Activated naive CD4-positive, alpha-beta T cell treated with anti-CD3 and anti-CD28 coated beads for 36 hours (primary cell): Measurements from ENCODE around the gene SCMH1. TPM values are rescaled to one million over a fixed set of nuclear protein-coding genes. Genes with fewer than 3 reads are reported as not detected.
A peak's percentile ranks its signal among the peaks of the same experiment; 100 is the strongest.

Source experiments
- CTCF ChIA-PET: fragments of 350-600 bp; sonication (Branson Sonifier 250); formaldehyde crosslinking; loops from one replicate; lab custom pipeline; 2021; ENCODE audit warnings: antibody characterized with exemption; lab: Charles Lee
- DNase-seq: peaks from one replicate; pipeline ENCODE4 v3.0.0-alpha.2; 2020
- H3K27ac Mint-ChIP-seq: one replicate; pipeline ENCODE4 v1.8.0; 2021; ENCODE audit warnings: mild to moderate bottlenecking, mixed read lengths
- H3K27me3 Mint-ChIP-seq: one replicate; pipeline ENCODE4 v1.8.0; 2021; ENCODE audit warnings: low read depth, mixed read lengths
- H3K36me3 Mint-ChIP-seq: one replicate; pipeline ENCODE4 v1.8.0; 2021; ENCODE audit warnings: low read depth, mixed read lengths
- H3K4me1 Mint-ChIP-seq: one replicate; pipeline ENCODE4 v1.8.0; 2021; ENCODE audit warnings: low read depth, mixed read lengths
- H3K4me3 Mint-ChIP-seq: one replicate; pipeline ENCODE4 v1.8.0; 2021; ENCODE audit warnings: mild to moderate bottlenecking, moderate library complexity, mixed read lengths
- H3K9me3 Mint-ChIP-seq: one replicate; pipeline ENCODE4 v1.8.0; 2021; ENCODE audit warnings: mixed read lengths
- intact Hi-C: fragments of 100-400 bp; cut with micrococcal nuclease; formaldehyde crosslinking; loops from one replicate; pipeline ENCODE4 v1.15.1; 2023
- total RNA-seq, 2 experiments: library from RNA; stranded (reverse); gene quantifications; one replicate each; pipeline ENCODE4 v1.2.3, GENCODE V29; 2021

The SCMH1 gene
- total RNA-seq: 10 to 100 TPM; 17.8 to 20.7 TPM

- Mint-ChIP-seq H3K36me3 (peaks cover 2% of the 10 kb centered on the region), H3K4me1 (peaks cover 18% of the 10 kb centered on the region), H3K27me3 (no peaks in the 10 kb centered on the region), H3K9me3 (no peaks in the 10 kb centered on the region), H3K4me3 (peak within 1 kb of the TSS; percentile 78), H3K27ac (peak within 1 kb of the TSS; percentile 74)
- intact Hi-C loops: loop anchor here (1.0 to 10.0 kb wide), 3 partner anchors 239 to 377 kb away; partner anchors contain the start of gene CITED4
- CTCF ChIA-PET: no interaction called here
- DNase-seq: peak; percentile 54
Measured at GRCh38 chr1:41241749-41242341, at the start of gene SCMH1. SCMH1 (minus strand) TSS chr1:41242306; CDS start chr1:41186133, 56,173 bp downstream.

DNA sequence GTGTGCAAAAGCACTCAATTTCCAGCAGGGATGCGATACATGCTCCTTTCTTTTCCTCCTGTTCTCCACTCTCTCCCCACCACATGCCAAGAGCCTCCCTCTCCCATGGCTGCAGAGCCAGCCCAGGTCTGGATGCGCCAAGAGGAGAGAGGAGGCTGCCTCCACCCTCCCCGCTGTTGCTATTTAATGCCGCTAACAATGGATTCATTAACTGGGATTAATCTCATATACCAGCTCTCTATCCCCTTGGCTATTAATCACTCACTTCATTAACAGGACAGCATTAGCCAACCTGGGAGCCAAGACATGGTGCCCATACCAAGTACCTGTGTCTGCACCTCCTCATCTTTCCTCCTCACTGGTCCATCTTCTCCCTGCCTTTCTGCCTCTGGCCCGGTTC, 49.1 kb upstream of the SCMH1 start:
- no peak overlapping the region for H3K27ac Mint-ChIP-seq
- H3K36me3 Mint-ChIP-seq: no peaks in the 10 kb centered on the region
- H3K4me1 Mint-ChIP-seq: no peaks in the 10 kb centered on the region
- no peak for DNase-seq
- H3K27me3 Mint-ChIP-seq: peaks cover 23% of the 10 kb centered on the region
- H3K4me3 Mint-ChIP-seq: no peak overlapping the region
- intact Hi-C loops: no loop called here
- CTCF ChIA-PET: no interaction called here
- H3K9me3 Mint-ChIP-seq: no peaks in the 10 kb centered on the region

DNA sequence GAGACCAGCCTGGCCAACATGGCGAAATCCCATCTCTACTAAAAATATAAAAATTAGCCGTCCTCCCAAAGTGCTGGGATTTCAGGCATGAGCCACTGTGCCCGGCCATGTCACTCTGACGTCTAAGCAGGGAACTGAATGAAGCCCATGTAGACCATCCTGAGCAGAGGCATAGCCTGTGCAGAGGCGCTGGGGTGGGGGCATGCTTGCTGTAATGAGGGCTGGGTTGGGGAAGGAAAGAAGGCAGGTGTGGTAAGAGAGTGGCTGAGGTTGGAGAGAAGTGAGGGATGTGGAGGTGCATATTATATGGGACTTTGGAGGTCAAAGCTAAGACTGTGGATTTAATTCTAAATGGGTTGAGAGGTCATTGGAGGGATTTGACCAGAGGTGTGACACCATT, 47.1 kb upstream of the SCMH1 start:
- no peaks in the 10 kb centered on the region for H3K36me3 Mint-ChIP-seq
- no peaks in the 10 kb centered on the region for H3K9me3 Mint-ChIP-seq
- H3K27me3 Mint-ChIP-seq: peaks cover 35% of the 10 kb centered on the region
- CTCF ChIA-PET: interaction anchor here (0.6 kb wide), 1 partner anchor 34 kb away, joined by 3 read pairs; no protein-coding TSS in a partner anchor
- intact Hi-C loops: no loop called here
- no peaks in the 10 kb centered on the region for H3K4me1 Mint-ChIP-seq
- no peak overlapping the region for H3K27ac Mint-ChIP-seq
- no peak for DNase-seq
- no peak overlapping the region for H3K4me3 Mint-ChIP-seq

DNA sequence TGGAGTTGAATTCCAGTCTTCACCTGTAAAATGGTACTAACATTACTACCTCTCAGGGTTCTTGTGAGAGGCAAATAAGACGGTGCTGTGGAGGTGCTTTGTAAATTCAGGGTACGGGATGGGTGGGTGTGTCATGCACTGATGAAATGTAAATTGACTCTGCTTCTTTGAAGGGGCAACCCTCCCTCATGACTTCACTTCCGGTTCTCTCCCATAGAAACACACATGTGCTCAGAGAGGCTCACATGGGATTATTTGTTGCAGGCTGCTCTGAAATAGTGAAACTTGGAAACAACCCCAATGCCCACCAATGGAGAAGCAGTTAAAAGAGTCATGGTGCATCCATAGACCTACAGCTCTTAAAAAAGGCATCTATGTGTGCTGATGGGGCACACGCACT, 44.9 kb upstream of the SCMH1 start:
- Mint-ChIP-seq H3K27ac (no peak overlapping the region), H3K4me3 (no peak overlapping the region), H3K36me3 (no peaks in the 10 kb centered on the region), H3K9me3 (no peaks in the 10 kb centered on the region), H3K4me1 (no peaks in the 10 kb centered on the region), H3K27me3 (peaks cover 39% of the 10 kb centered on the region)
- no peak for DNase-seq
- CTCF ChIA-PET: no interaction called here
- intact Hi-C loops: no loop called here

GRCh38 chr1:41286486-41286885, 44.4 kb upstream of the SCMH1 start:
- no peak overlapping the region for H3K27ac Mint-ChIP-seq

DNA sequence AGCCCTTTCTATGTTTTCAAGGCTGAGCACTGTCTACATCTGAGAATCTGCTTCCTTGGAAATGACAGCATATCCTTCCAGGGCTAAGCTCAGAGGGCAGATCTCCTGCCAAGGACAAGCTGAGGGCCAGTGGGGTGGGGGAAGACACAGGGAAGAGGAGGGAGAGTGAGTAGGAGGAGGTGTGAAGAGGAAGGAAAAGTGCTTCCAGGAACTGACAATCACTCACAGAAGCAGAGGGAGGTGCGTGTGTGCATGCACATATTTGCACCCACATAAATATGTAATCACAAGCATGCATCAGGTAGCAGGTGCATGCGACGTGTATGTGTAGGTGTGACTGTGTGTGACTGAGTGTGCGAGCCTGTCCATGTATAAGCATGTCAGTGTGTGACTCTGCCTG, 43.7 kb upstream of the SCMH1 start:
- Mint-ChIP-seq H3K27me3 (peaks cover 35% of the 10 kb centered on the region), H3K36me3 (no peaks in the 10 kb centered on the region), H3K4me1 (no peaks in the 10 kb centered on the region), H3K9me3 (no peaks in the 10 kb centered on the region), H3K27ac (no peak overlapping the region), H3K4me3 (no peak overlapping the region)
- DNase-seq: no peak
- CTCF ChIA-PET: interaction anchor here (5.6 kb wide), 1 partner anchor 131 kb away, joined by 47 read pairs; no protein-coding TSS in a partner anchor
- intact Hi-C loops: no loop called here

More at GRCh38 chr1:41286486-41286885, 44.4 kb upstream of the SCMH1 start:
- no peak overlapping the region for H3K4me3 Mint-ChIP-seq
- H3K4me1 Mint-ChIP-seq: no peaks in the 10 kb centered on the region
- CTCF ChIA-PET: interaction anchor here (0.5 kb wide), 1 partner anchor 137 kb away, joined by 4 read pairs; no protein-coding TSS in a partner anchor
- no peaks in the 10 kb centered on the region for H3K9me3 Mint-ChIP-seq
- intact Hi-C loops: no loop called here
- DNase-seq: no peak
- H3K27me3 Mint-ChIP-seq: peaks cover 37% of the 10 kb centered on the region
- no peaks in the 10 kb centered on the region for H3K36me3 Mint-ChIP-seq

- intact Hi-C loops: loop anchor here (5.0 kb wide), 1 partner anchor 148 kb away; no protein-coding TSS in a partner anchor
- Mint-ChIP-seq H3K4me3 (no peak overlapping the region), H3K27ac (no peak overlapping the region), H3K4me1 (no peaks in the 10 kb centered on the region), H3K9me3 (no peaks in the 10 kb centered on the region), H3K27me3 (peaks cover 27% of the 10 kb centered on the region), H3K36me3 (no peaks in the 10 kb centered on the region)
- DNase-seq: no peak
- CTCF ChIA-PET: interaction anchor here (0.6 to 5.6 kb wide), 9 partner anchors 9 to 149 kb away, joined by 3 to 47 read pairs (median 5); no protein-coding TSS in a partner anchor
Measured at GRCh38 chr1:41284121-41284520, 42.0 kb upstream of the SCMH1 start.

DNA sequence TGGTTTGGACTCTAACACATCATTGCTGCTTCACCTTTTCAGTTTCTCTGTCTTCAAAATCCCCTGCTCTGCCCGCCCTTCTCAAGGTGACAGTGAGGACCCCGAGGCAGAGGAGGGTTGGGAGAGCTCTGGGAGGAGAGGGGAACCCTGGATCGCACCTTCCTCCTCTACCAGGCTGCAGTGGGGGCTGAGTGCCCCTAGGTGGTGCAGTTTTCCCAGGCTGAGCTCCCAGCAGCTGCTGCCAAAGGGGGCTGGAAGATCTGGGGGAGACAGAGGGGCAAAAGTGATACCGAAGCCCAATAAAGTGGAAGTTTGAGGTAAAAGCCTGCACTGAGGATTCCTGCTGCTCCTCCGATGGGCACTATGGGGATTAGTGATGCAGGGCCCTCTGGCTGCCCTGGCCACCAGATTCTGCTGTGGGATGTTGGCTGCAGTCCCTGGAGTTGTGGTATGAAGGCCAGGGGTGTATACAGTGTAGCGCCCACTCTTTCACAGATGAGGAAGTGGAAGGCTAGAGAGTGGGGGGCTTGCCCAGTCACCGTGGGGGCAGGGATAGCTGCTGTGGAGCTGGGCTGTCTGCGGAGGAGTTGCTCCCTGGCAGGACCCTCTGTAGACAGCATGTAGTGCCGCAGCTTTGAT, 40.7 kb upstream of the SCMH1 start:
- no peak overlapping the region for H3K4me3 Mint-ChIP-seq
- CTCF ChIA-PET: interaction anchor here (0.5 to 5.6 kb wide), 18 partner anchors 10 to 1705 kb away, joined by 3 to 47 read pairs (median 6); no protein-coding TSS in a partner anchor
- H3K36me3 Mint-ChIP-seq: no peaks in the 10 kb centered on the region
- H3K27me3 Mint-ChIP-seq: peaks cover 28% of the 10 kb centered on the region
- intact Hi-C loops: loop anchor here (1.0 to 5.0 kb wide), 2 partner anchors 135 to 150 kb away; no protein-coding TSS in a partner anchor
- no peaks in the 10 kb centered on the region for H3K9me3 Mint-ChIP-seq
- H3K4me1 Mint-ChIP-seq: no peaks in the 10 kb centered on the region
- peak; percentile 43 for DNase-seq
- no peak overlapping the region for H3K27ac Mint-ChIP-seq

DNA sequence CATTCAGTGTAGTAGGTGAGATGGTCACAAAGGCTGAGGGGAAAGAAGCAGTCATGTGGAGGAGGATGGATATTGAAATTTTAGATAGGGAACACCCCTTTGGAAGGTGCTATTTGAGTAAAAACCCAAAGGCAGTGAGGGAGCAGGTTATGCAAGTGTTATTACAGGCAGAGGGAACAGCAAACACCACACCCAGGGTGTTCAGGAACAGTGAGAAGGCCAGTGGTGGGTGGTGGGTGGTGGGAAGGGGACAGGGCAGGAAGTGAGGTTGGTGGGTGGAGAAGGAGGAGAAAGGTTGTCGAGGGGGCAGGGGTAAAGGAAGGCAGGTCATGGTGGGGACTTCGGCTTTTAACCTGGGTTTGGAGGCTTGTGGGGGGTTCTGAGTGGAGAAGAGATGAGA, 39.2 kb upstream of the SCMH1 start:
- intact Hi-C loops: loop anchor here (5.0 kb wide), 1 partner anchor 151 kb away; no protein-coding TSS in a partner anchor
- no peaks in the 10 kb centered on the region for H3K4me1 Mint-ChIP-seq

DNA sequence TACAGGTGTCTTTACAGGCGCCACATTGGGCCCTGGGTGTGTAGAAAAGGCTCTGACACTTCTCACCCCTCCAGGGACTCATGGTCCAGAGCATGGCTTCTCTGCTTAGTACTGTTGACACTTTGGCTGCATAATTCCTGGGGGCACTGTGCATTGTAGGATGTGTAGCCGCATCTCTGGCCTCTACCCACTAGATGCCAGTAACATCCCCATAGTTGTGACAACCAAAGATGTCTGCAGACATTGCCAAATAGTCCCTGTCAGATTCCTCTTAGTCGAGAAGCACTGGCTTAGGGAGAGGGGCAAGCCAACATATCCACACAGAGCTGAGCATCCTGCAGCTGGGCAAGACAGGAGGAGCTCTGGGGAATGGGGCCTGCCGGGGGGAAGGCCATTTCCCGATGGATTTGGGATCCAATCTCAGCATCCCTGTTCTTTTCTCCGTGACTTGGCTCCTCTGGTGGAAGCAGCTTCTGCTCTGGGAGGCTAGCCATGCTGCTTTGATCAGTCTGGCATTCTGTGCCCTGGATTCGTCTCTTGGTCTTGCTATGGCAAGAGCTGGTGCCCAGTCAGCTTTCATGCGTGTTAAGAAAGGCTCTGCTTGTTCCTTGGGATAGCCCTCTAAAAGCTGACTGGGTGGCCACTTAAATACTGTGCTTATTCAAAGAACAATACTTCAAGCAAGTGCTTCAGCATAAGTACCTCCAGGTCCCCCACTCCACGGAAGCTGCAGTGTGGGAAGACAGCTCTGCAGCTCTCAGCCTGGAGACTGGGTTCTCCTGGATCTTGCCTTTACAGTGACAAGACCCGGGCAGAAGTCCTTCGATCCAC, 38.3 kb upstream of the SCMH1 start:
- H3K9me3 Mint-ChIP-seq: no peaks in the 10 kb centered on the region
- no peaks in the 10 kb centered on the region for H3K4me1 Mint-ChIP-seq
- intact Hi-C loops: loop anchor here (5.0 kb wide), 1 partner anchor 152 kb away; no protein-coding TSS in a partner anchor
- peaks cover 14% of the 10 kb centered on the region for H3K27me3 Mint-ChIP-seq
- DNase-seq: no peak
- no peak overlapping the region for H3K4me3 Mint-ChIP-seq
- no peaks in the 10 kb centered on the region for H3K36me3 Mint-ChIP-seq
- no peak overlapping the region for H3K27ac Mint-ChIP-seq
- CTCF ChIA-PET: interaction anchor here (1.1 to 5.6 kb wide), 2 partner anchors 120 to 136 kb away, joined by 4 to 47 read pairs; no protein-coding TSS in a partner anchor

More for the DNA sequence above, 39.2 kb upstream of the SCMH1 start:
- H3K27me3 Mint-ChIP-seq: peaks cover 23% of the 10 kb centered on the region
- no peaks in the 10 kb centered on the region for H3K36me3 Mint-ChIP-seq
- H3K9me3 Mint-ChIP-seq: no peaks in the 10 kb centered on the region
- no peak overlapping the region for H3K27ac Mint-ChIP-seq
- CTCF ChIA-PET: interaction anchor here (1.1 to 5.6 kb wide), 3 partner anchors 79 to 135 kb away, joined by 4 to 47 read pairs (median 4); no protein-coding TSS in a partner anchor
- no peak overlapping the region for H3K4me3 Mint-ChIP-seq
- DNase-seq: no peak

DNA sequence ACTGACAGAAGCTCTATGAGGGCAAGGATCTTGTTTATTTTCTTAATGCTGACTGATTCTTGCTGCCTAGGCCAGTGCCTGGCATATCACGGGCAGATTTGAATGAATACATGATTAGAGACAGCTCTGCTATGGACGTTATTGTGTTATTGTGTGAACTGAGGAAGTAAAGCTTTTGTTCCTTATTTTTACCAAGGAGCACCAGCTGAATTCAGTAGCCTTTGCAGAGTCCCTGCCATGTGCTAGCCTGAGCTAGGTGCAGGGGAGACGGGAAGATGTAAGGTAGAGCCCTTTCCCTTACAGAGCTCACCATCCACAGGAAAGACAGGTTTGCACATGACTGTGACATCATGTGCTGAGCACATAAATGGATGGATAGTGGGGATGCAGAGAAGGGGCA, 36.0 kb upstream of the SCMH1 start:
- CTCF ChIA-PET: interaction anchor here (0.6 to 0.8 kb wide), 2 partner anchors 9 to 24 kb away, joined by 3 read pairs; no protein-coding TSS in a partner anchor
- no peaks in the 10 kb centered on the region for H3K4me1 Mint-ChIP-seq
- no peak for DNase-seq
- peaks cover 10% of the 10 kb centered on the region for H3K27me3 Mint-ChIP-seq
- H3K4me3 Mint-ChIP-seq: no peak overlapping the region
- intact Hi-C loops: no loop called here
- H3K27ac Mint-ChIP-seq: no peak overlapping the region
- H3K36me3 Mint-ChIP-seq: no peaks in the 10 kb centered on the region
- H3K9me3 Mint-ChIP-seq: no peaks in the 10 kb centered on the region
